Fibroblast of lung (primary cell): ENCODE measurements around the gene SMAGP.

Experiments used
- CTCF ChIP-seq, 2 donors: IDR thresholded peaks in 1 of 2; conservative IDR thresholded peaks in 1 of 2; 1 replicate in 1 of 2; 2 replicates in 1 of 2; pipeline ENCODE4 v1.5.1; 2011 to 2012; ENCODE audit warnings: low read length in 2 of 2, control low read depth in 1 of 2, inconsistent platforms in 1 of 2, low read depth in 1 of 2, mild to moderate bottlenecking in 1 of 2
- EZH2 ChIP-seq: IDR thresholded peaks from 2 replicates; pipeline ENCODE4 v1.5.1; 2012; ENCODE audit warnings: low read length, control low read depth, mild to moderate bottlenecking; ENCODE audit errors: missing control alignments

GRCh38 chr12:51225771-51226170, 44.4 kb downstream of the SMAGP start:
- TF ChIP-seq CTCF (conservative IDR thresholded peaks at IDR 0.05 in 1 of 2, IDR thresholded peaks at IDR 0.05 in 1 of 2; ENCODE audit: low read depth in 1 of 2, low read length in 2 of 2) (no peak), EZH2 (no peak)
